Upper lobe of right lung (tissue), 1 donor: ENCODE results near the gene CLEC11A. TPM values are rescaled to one million over a fixed set of nuclear protein-coding genes. Genes with fewer than 3 reads are reported as not detected.
"Not testable (repeated sequence)": the region's sequence is repeated elsewhere in the genome, so short reads cannot be mapped to it uniquely, and the experiment has no call there.

ENCODE experiments used
- ATAC-seq: fragments of 200-7000 bp; cut with Tn5 transposase; one replicate; pipeline ENCODE4 v1.9.1; 2020; ENCODE audit warnings: mild to moderate bottlenecking, moderate library complexity
- DNase-seq: peaks from one replicate; pipeline ENCODE4 v3.0.0-alpha.2; 2020
- H3K27ac ChIP-seq: fragments of 200-600 bp; one replicate; pipeline ENCODE4 v1.8.0; 2022
- H3K27me3 ChIP-seq: fragments of 200-600 bp; one replicate; pipeline ENCODE4 v1.8.0; 2022; ENCODE audit warnings: mild to moderate bottlenecking
- H3K36me3 ChIP-seq: fragments of 200-600 bp; one replicate; pipeline ENCODE4 v1.8.0; 2022
- H3K4me1 ChIP-seq: fragments of 200-600 bp; one replicate; pipeline ENCODE4 v1.8.0; 2022
- H3K4me3 ChIP-seq: fragments of 200-600 bp; one replicate; pipeline ENCODE4 v1.8.0; 2022; ENCODE audit warnings: mild to moderate bottlenecking
- H3K9me3 ChIP-seq: fragments of 200-600 bp; one replicate; pipeline ENCODE4 v1.8.0; 2022
- intact Hi-C: fragments of 100-400 bp; cut with DNase I; formaldehyde crosslinking; loops from one replicate; pipeline ENCODE4 v1.11.0; 2022
- total RNA-seq: library from RNA; stranded (reverse); fragmentation: NEBNext Ultra II Directional; extraction: Animal tissue kit (Norgen Biotek cat#: 25700); gene quantifications from one replicate; pipeline ENCODE4 v1.2.1, GENCODE V29; 2021
- TF ChIP-seq, protein P1 (sequence below): fragments of 200-600 bp; IDR thresholded peaks from one replicate; pipeline ENCODE4 v1.8.0; 2022; ENCODE audit warnings: antibody characterized with exemption
- donor health status: DM: no; HTN: yes; CAD: no; lungs with severe emphysema.

Gene CLEC11A
- total RNA-seq, 1 donor from 2014 or later = 13.3 TPM

DNA sequence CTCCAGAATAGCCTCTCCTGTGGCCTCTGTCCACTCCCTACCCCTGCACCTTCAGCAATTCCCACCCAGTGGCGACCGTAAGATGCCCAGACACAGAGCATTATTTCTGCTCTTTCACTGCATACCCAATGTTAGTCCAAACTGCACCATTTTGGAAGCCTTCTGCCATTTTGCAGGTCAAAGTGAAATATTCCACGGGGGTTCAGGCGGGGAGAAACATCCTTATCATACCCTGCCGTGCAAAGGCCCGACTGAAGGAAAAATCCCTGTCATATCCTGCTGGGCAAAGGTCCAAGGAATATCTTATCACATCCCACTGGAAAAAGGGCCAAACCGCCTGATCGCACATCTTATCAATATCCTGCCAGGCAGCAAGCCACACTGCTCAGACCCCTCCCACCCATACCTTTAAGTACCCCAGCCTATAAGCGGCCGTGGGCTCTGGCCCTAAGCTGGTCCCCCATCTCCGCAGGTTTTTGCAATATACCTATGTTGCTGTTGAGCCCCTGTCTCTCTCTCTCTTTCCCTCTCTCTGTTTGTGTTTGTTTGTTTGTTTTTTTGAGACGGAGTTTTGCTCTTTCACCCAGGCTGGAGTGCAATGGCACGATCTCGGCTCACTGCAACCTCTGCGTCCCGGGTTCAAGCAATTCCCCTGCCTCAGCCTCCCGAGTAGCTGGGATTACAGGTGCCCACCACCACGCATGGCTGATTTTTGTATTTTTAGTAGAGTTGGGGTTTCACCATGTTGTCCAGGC, 18.2 kb downstream of the CLEC11A start:
- H3K36me3 ChIP-seq = no peaks in the 10 kb centered on the region
- ATAC-seq (no peak), DNase-seq (no peak)
- no peak overlapping the region for H3K4me3 ChIP-seq
- H3K27ac ChIP-seq = no peak overlapping the region
- H3K27me3 ChIP-seq = peaks cover 29% of the 10 kb centered on the region
- TF ChIP-seq, protein P1, sequence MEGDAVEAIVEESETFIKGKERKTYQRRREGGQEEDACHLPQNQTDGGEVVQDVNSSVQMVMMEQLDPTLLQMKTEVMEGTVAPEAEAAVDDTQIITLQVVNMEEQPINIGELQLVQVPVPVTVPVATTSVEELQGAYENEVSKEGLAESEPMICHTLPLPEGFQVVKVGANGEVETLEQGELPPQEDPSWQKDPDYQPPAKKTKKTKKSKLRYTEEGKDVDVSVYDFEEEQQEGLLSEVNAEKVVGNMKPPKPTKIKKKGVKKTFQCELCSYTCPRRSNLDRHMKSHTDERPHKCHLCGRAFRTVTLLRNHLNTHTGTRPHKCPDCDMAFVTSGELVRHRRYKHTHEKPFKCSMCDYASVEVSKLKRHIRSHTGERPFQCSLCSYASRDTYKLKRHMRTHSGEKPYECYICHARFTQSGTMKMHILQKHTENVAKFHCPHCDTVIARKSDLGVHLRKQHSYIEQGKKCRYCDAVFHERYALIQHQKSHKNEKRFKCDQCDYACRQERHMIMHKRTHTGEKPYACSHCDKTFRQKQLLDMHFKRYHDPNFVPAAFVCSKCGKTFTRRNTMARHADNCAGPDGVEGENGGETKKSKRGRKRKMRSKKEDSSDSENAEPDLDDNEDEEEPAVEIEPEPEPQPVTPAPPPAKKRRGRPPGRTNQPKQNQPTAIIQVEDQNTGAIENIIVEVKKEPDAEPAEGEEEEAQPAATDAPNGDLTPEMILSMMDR = no peak
- intact Hi-C loops = no loop called here
- no peaks in the 10 kb centered on the region for H3K4me1 ChIP-seq
- H3K9me3 ChIP-seq = no peaks in the 10 kb centered on the region

- Histone ChIP-seq H3K36me3 (no peaks in the 10 kb centered on the region), H3K4me1 (no peaks in the 10 kb centered on the region), H3K27me3 (peaks cover 30% of the 10 kb centered on the region), H3K9me3 (no peaks in the 10 kb centered on the region), H3K4me3 (no peak overlapping the region), H3K27ac (no peak overlapping the region)
- intact Hi-C loops = no loop called here
- ATAC-seq (no peak), DNase-seq (no peak)
- TF ChIP-seq, protein P1 = no peak
Observed at GRCh38 chr19:50743537-50743936, 20.4 kb downstream of the CLEC11A start.

- intact Hi-C loops = no loop called here
Observed at GRCh38 chr19:50745221-50745620, 22.1 kb downstream of the CLEC11A start.

DNA sequence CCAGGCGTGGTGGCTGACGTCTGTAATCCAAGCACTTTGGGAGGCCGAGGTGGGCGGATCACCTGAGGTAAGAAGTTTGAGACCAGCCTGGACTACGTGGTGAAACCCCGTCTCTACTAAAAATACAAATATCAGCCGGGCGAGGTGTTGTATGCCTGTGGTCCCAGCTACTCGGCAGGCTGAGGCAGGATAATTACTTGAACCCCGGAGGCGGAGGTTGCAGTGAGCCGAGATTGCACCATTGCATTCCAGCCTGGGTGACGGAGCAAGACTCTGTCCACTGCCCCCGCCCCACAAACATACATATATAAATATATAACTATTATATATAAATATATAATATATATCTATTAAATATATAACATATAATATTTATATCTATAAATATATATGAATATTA, 24.0 kb downstream of the CLEC11A start:
- ATAC-seq, intact Hi-C loops: not testable (repeated sequence)

More at GRCh38 chr19:50745221-50745620, 22.1 kb downstream of the CLEC11A start:
- no peak for ATAC-seq
- no peak for DNase-seq
- H3K27me3 ChIP-seq = peaks cover 19% of the 10 kb centered on the region
- TF ChIP-seq, protein P1 = no peak
- no peaks in the 10 kb centered on the region for H3K36me3 ChIP-seq
- no peaks in the 10 kb centered on the region for H3K4me1 ChIP-seq
- no peaks in the 10 kb centered on the region for H3K9me3 ChIP-seq
- H3K4me3 ChIP-seq = no peak overlapping the region
- no peak overlapping the region for H3K27ac ChIP-seq

GRCh38 chr19:50749490-50749889, 26.3 kb downstream of the CLEC11A start:
- Histone ChIP-seq H3K27ac (no peak overlapping the region), H3K4me1 (no peaks in the 10 kb centered on the region), H3K27me3 (peaks cover 4% of the 10 kb centered on the region), H3K36me3 (no peaks in the 10 kb centered on the region), H3K9me3 (no peaks in the 10 kb centered on the region), H3K4me3 (no peak overlapping the region)
- no peak for DNase-seq
- intact Hi-C loops = no loop called here
- no peak for ATAC-seq
- TF ChIP-seq, protein P1 = no peak

More for the DNA sequence above, 24.0 kb downstream of the CLEC11A start:
- not testable (repeated sequence) for H3K36me3 ChIP-seq, H3K4me3 ChIP-seq, H3K4me1 ChIP-seq, DNase-seq, H3K27ac ChIP-seq, H3K27me3 ChIP-seq, H3K9me3 ChIP-seq

GRCh38 chr19:50750010-50750409, 26.8 kb downstream of the CLEC11A start:
- intact Hi-C loops = no loop called here
- Histone ChIP-seq H3K27me3 (peaks cover 4% of the 10 kb centered on the region), H3K9me3 (no peaks in the 10 kb centered on the region), H3K4me3 (no peak overlapping the region), H3K4me1 (no peaks in the 10 kb centered on the region), H3K27ac (no peak overlapping the region), H3K36me3 (no peaks in the 10 kb centered on the region)
- ATAC-seq (no peak), DNase-seq (no peak)
- TF ChIP-seq, protein P1 = no peak
